Suprapubic skin (tissue), 4 donors: ENCODE measurements around the gene TBC1D3B. TPM values are rescaled to one million over a fixed set of nuclear protein-coding genes. Genes with fewer than 3 reads are reported as not detected.

Source experiments
- DNase-seq, 2 donors: peaks; one replicate each; pipeline ENCODE4 v3.0.0-alpha.2; 2019; ENCODE audit warnings: low spot score in 2 of 2
- H3K27ac ChIP-seq: fragments of 200-600 bp; sonication (generic); one replicate; pipeline ENCODE4 v1.5.1; 2019
- H3K27me3 ChIP-seq: fragments of 200-600 bp; sonication (generic); one replicate; pipeline ENCODE4 v1.5.1; 2019
- H3K36me3 ChIP-seq: fragments of 200-600 bp; sonication (generic); one replicate; pipeline ENCODE4 v1.5.1; 2019
- H3K4me1 ChIP-seq: fragments of 200-600 bp; sonication (generic); one replicate; pipeline ENCODE4 v1.5.1; 2019
- H3K4me3 ChIP-seq: fragments of 200-600 bp; sonication (generic); one replicate; pipeline ENCODE4 v1.5.1; 2019; ENCODE audit warnings: mild to moderate bottlenecking
- H3K9me3 ChIP-seq: fragments of 200-600 bp; sonication (generic); one replicate; pipeline ENCODE4 v1.5.1; 2019
- EP300 ChIP-seq: sonication (generic); formaldehyde crosslinking; IDR thresholded peaks from one replicate; pipeline ENCODE4 v1.6.1; 2017; ENCODE audit warnings: antibody characterized with exemption
- POLR2A ChIP-seq, 2 donors: fragments of 450-650 bp; IDR thresholded peaks; one replicate each; pipeline ENCODE4 v1.6.1; 2017; ENCODE audit warnings: antibody characterized with exemption in 2 of 2, mild to moderate bottlenecking in 2 of 2, moderate library complexity in 2 of 2
- POLR2AphosphoS5 ChIP-seq, 3 donors: sonication (generic); formaldehyde crosslinking; IDR thresholded peaks; one replicate each; pipeline ENCODE4 v1.6.1; 2017; ENCODE audit warnings: antibody characterized with exemption in 3 of 3
- WGBS: methylation state at CpG from one replicate; pipeline ENCODE4 v1.1.5; 2018; 5-methylcytosine and 5-hydroxymethylcytosine counted together
- total RNA-seq, 4 donors: library from RNA; depleted of rRNA; stranded (reverse); fragments of >200 nt; gene quantifications; one replicate each; pipeline ENCODE4 v1.1.0, GENCODE V29; 2016
- TF ChIP-seq, protein P1 (sequence below), 2 donors: fragments of 200-600 bp in 1 of 2; fragments of 450-650 bp in 1 of 2; sonication (generic) in 1 of 2; IDR thresholded peaks; one replicate each; pipeline ENCODE4 v1.5.1; 2016 to 2019; ENCODE audit warnings: antibody characterized with exemption in 2 of 2, mild to moderate bottlenecking in 1 of 2, moderate library complexity in 1 of 2

The TBC1D3B gene
- total RNA-seq, 4 donors from 2014 or later, result 6.1 to 28.3 (median 12.8) TPM

GRCh38 chr17:36131421-36131820 lies 45.0 kb downstream of the TBC1D3B start:
- Histone ChIP-seq H3K27ac (no peak overlapping the region), H3K9me3 (peaks cover 2% of the 10 kb centered on the region), H3K4me3 (no peak overlapping the region), H3K4me1 (no peaks in the 10 kb centered on the region), H3K27me3 (peaks cover 25% of the 10 kb centered on the region), H3K36me3 (no peaks in the 10 kb centered on the region)
- no peak for DNase-seq
- 63% methylated on average over 2 of the region's 2 CpGs for WGBS
- TF ChIP-seq, protein P1, sequence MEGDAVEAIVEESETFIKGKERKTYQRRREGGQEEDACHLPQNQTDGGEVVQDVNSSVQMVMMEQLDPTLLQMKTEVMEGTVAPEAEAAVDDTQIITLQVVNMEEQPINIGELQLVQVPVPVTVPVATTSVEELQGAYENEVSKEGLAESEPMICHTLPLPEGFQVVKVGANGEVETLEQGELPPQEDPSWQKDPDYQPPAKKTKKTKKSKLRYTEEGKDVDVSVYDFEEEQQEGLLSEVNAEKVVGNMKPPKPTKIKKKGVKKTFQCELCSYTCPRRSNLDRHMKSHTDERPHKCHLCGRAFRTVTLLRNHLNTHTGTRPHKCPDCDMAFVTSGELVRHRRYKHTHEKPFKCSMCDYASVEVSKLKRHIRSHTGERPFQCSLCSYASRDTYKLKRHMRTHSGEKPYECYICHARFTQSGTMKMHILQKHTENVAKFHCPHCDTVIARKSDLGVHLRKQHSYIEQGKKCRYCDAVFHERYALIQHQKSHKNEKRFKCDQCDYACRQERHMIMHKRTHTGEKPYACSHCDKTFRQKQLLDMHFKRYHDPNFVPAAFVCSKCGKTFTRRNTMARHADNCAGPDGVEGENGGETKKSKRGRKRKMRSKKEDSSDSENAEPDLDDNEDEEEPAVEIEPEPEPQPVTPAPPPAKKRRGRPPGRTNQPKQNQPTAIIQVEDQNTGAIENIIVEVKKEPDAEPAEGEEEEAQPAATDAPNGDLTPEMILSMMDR (IDR thresholded peaks at IDR 0.05), result no peak
- TF ChIP-seq EP300, result no peak
- no peak for TF ChIP-seq POLR2A (IDR thresholded peaks at IDR 0.05)
- TF ChIP-seq POLR2AphosphoS5 (IDR thresholded peaks at IDR 0.05), result no peak

- Histone ChIP-seq H3K4me1 (no peaks in the 10 kb centered on the region), H3K27me3 (peaks cover 30% of the 10 kb centered on the region), H3K9me3 (peaks cover 13% of the 10 kb centered on the region), H3K27ac (no peak overlapping the region), H3K36me3 (no peaks in the 10 kb centered on the region), H3K4me3 (no peak overlapping the region)
- no peak for TF ChIP-seq POLR2AphosphoS5 (IDR thresholded peaks at IDR 0.05)
- no peak for TF ChIP-seq POLR2A (IDR thresholded peaks at IDR 0.05)
- no peak for TF ChIP-seq EP300
- TF ChIP-seq, protein P1 (IDR thresholded peaks at IDR 0.05), result no peak
- no peak for DNase-seq
- 54% methylated on average over 5 of the region's 5 CpGs for WGBS
Observed at GRCh38 chr17:36130346-36130745, 46.1 kb downstream of the TBC1D3B start.

GRCh38 chr17:36129616-36130015 lies 46.8 kb downstream of the TBC1D3B start:
- Histone ChIP-seq H3K9me3 (peaks cover 18% of the 10 kb centered on the region), H3K27ac (no peak overlapping the region), H3K4me1 (no peaks in the 10 kb centered on the region), H3K36me3 (no peaks in the 10 kb centered on the region), H3K27me3 (peaks cover 30% of the 10 kb centered on the region), H3K4me3 (no peak overlapping the region)
- 55% methylated on average over 1 of the region's 1 CpG for WGBS
- TF ChIP-seq POLR2A (IDR thresholded peaks at IDR 0.05) (no peak), EP300 (no peak), POLR2AphosphoS5 (IDR thresholded peaks at IDR 0.05) (no peak)
- TF ChIP-seq, protein P1 (IDR thresholded peaks at IDR 0.05), result no peak
- no peak for DNase-seq

DNA sequence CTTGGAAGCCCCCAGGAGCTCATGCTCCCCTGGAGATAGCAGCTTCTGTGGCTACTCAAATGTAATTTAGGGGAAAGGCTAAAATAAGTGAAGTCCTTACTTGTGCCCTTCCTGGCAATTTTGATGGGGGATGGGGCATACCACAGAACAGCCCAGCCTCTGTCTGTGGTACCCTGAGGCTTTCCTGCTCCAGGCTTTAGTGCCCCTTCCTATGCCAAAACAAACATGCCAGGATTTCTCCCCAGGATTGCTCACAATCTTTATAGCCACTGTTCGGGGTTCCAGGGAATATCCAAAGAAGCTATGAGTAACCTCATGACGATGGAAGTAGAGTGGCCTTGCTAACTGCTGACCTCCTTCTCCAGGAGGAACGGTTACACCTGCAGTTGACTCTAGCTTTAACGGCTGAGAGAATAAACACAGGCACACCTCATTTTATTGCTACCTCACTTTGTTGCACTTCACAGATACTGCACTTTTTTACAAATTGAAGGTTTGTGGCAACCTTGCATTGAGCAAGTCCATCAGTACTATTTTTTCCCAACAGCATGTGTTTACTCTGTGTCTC lies 47.9 kb downstream of the TBC1D3B start:
- WGBS, result 84% methylated on average over 4 of the region's 4 CpGs

DNA sequence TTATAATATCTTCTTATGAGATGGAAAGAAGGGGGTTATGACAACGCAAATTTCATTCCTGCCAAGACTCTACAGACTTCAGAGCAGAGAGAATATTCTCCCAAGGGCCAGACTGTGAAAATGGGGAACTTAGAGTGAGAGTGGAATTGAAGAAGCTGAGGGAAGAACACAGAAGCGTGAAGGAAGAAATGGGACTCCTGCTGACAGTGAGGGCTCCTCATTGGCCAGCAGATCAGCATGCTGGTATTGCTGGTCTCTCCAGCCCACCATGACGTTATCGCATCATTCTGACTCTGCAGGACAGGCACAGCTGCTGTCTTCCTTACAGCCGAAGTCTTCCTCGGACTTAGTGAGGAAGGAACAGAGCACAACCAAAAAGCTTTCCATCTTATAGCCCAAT lies 48.5 kb downstream of the TBC1D3B start:
- TF ChIP-seq POLR2A (IDR thresholded peaks at IDR 0.05) (no peak), EP300 (no peak), POLR2AphosphoS5 (IDR thresholded peaks at IDR 0.05) (no peak)
- TF ChIP-seq, protein P1 (IDR thresholded peaks at IDR 0.05), result no peak
- WGBS, result 77% methylated on average over 6 of the region's 6 CpGs
- Histone ChIP-seq H3K9me3 (peaks cover 18% of the 10 kb centered on the region), H3K4me3 (no peak overlapping the region), H3K27ac (no peak overlapping the region), H3K4me1 (no peaks in the 10 kb centered on the region), H3K36me3 (no peaks in the 10 kb centered on the region), H3K27me3 (peaks cover 26% of the 10 kb centered on the region)
- DNase-seq, result no peak

More for the DNA sequence above, 47.9 kb downstream of the TBC1D3B start:
- Histone ChIP-seq H3K27ac (no peak overlapping the region), H3K9me3 (peaks cover 18% of the 10 kb centered on the region), H3K36me3 (no peaks in the 10 kb centered on the region), H3K4me1 (no peaks in the 10 kb centered on the region), H3K27me3 (peaks cover 30% of the 10 kb centered on the region), H3K4me3 (no peak overlapping the region)
- DNase-seq, result no peak
- TF ChIP-seq, protein P1 (IDR thresholded peaks at IDR 0.05), result no peak
- no peak for TF ChIP-seq POLR2A (IDR thresholded peaks at IDR 0.05)
- TF ChIP-seq EP300, result no peak
- TF ChIP-seq POLR2AphosphoS5 (IDR thresholded peaks at IDR 0.05), result no peak
